GM18870 (cell line): Measurements from ENCODE around the gene KLHL40.

Experiments
- ATAC-seq: cut with Tn5 transposase; IDR thresholded peaks from one replicate; pipeline ENCODE4 v1.9.1; 2021; ENCODE audit warnings: moderate library complexity; ENCODE audit not compliant: unreplicated experiment

KLHL40 gene

GRCh38 chr3:42735019-42735418 lies 49.7 kb downstream of the KLHL40 start:
- ATAC-seq, result no peak

- ATAC-seq, result no peak
These were observed 50.3 kb downstream of the KLHL40 start for GRCh38 chr3:42735615-42736014.

- ATAC-seq, result no peak
These were observed 50.7 kb downstream of the KLHL40 start for GRCh38 chr3:42736081-42736480.

- ATAC-seq, result no peak
These were observed 51.2 kb downstream of the KLHL40 start for GRCh38 chr3:42736531-42736930.

GRCh38 chr3:42739401-42740158 lies 54.2 kb downstream of the KLHL40 start:
- ATAC-seq, result no peak

- no peak for ATAC-seq
These were observed 56.5 kb downstream of the KLHL40 start for GRCh38 chr3:42741796-42742195.
